ENCODE measurements around the gene SMPD4. TPM values are rescaled to one million over a fixed set of nuclear protein-coding genes. Genes with fewer than 3 reads are reported as not detected.
"Not testable (repeated sequence)": the region's sequence is repeated elsewhere in the genome, so short reads cannot be mapped to it uniquely, and the experiment has no call there.

SMPD4 gene
- total RNA-seq (2022) (140 and 141 TPM in 2 replicates), Bru-seq, nascent RNA (percentile 78 among the genes with signal in this experiment), BruChase-seq, experiment 1, labeled RNA remaining after a 2-hour chase (percentile 82 among the genes with signal in this experiment), BruChase-seq, experiment 2, labeled RNA remaining after a 6-hour chase (percentile 91 among the genes with signal in this experiment)
- long read RNA-seq, full-length matches to known transcripts: 130 of 225 reads
- long read RNA-seq, partial matches to known transcripts: 33 of 225 reads
- long read RNA-seq, other reads (novel, unspliced or antisense): 62 of 225 reads

GRCh38 chr2:130181325-130181879, at the start of gene SMPD4:
SMPD4 (minus strand) TSS chr2:130181602; CDS start chr2:130176592, 5,010 bp downstream.
- no peaks in the 10 kb centered on the region for H3K9me3 Mint-ChIP-seq (ENCODE audit: unreplicated experiment)
- Histone ChIP-seq H3K4me3 (ENCODE audit: low read depth, low read length) (peak within 1 kb of the TSS; percentile 100), H3K36me3 (ENCODE audit: control insufficient read depth, insufficient read depth, low read length) (peaks cover 2% of the 10 kb centered on the region; the same call in 1 of the 2 replicates), H3K4me1 (peaks cover 8% of the 10 kb centered on the region; the same call in 1 of the 2 replicates), H3K9me3 (no peaks in the 10 kb centered on the region), H3K27me3 (replicated peaks; ENCODE audit: control insufficient read depth, insufficient read depth, low read length) (no peaks in the 10 kb centered on the region)
- H3K36me3 Mint-ChIP-seq (ENCODE audit: insufficient read depth, unreplicated experiment): peaks cover 67% of the 10 kb centered on the region
- POLR2A ChIA-PET: interaction anchor here (0.6 to 1.6 kb wide), 2 partner anchors 59 to 161 kb away, joined by 4 to 16 read pairs; partner anchors contain the start of gene IMP4
- peaks cover 8% of the 10 kb centered on the region for H3K4me1 Mint-ChIP-seq (ENCODE audit: low read depth, unreplicated experiment)
- CTCF ChIA-PET: interaction anchor here (0.6 to 1.9 kb wide), 5 partner anchors 59 to 161 kb away, joined by 3 to 12 read pairs (median 5); partner anchors contain the start of gene IMP4
- no peak for TF ChIP-seq CTCF (IDR thresholded peaks at IDR 0.05; ENCODE audit: insufficient read depth in 1 of 2, low read depth in 1 of 2, low read length in 1 of 2, severe bottlenecking in 1 of 2, unreplicated experiment in 1 of 2)
- intact Hi-C loops (cut with micrococcal nuclease; ENCODE audit: unreplicated experiment): loop anchor here (1.0 to 2.0 kb wide), 2 partner anchors 25 to 59 kb away; no protein-coding TSS in a partner anchor
- H3K27ac Mint-ChIP-seq (ENCODE audit: unreplicated experiment): peak within 1 kb of the TSS; percentile 94
- no peaks in the 10 kb centered on the region for H3K27me3 Mint-ChIP-seq (ENCODE audit: insufficient read depth, unreplicated experiment)
- H3K4me3 Mint-ChIP-seq (ENCODE audit: unreplicated experiment): peak within 1 kb of the TSS; percentile 96
- no TSS peak for BruUV-seq (replicated peaks)
- DNase-seq: peak; percentile 98

GRCh38 chr2:130230907-130231306, 49.5 kb upstream of the SMPD4 start:
- H3K9me3 ChIP-seq; H3K27me3 Mint-ChIP-seq (ENCODE audit: insufficient read depth, unreplicated experiment); H3K4me1 ChIP-seq; H3K4me1 Mint-ChIP-seq (ENCODE audit: low read depth, unreplicated experiment); H3K27me3 ChIP-seq (replicated peaks; ENCODE audit: control insufficient read depth, insufficient read depth, low read length); H3K4me3 Mint-ChIP-seq (ENCODE audit: unreplicated experiment); DNase-seq; H3K36me3 ChIP-seq (ENCODE audit: control insufficient read depth, insufficient read depth, low read length); H3K36me3 Mint-ChIP-seq (ENCODE audit: insufficient read depth, unreplicated experiment); BruUV-seq (replicated peaks); intact Hi-C loops (cut with micrococcal nuclease; ENCODE audit: unreplicated experiment); H3K9me3 Mint-ChIP-seq (ENCODE audit: unreplicated experiment); CTCF ChIA-PET; POLR2A ChIA-PET; H3K27ac Mint-ChIP-seq (ENCODE audit: unreplicated experiment); H3K4me3 ChIP-seq (ENCODE audit: low read depth, low read length): not testable (repeated sequence)

- H3K4me3 Mint-ChIP-seq (ENCODE audit: unreplicated experiment); H3K9me3 ChIP-seq; H3K36me3 ChIP-seq (ENCODE audit: control insufficient read depth, insufficient read depth, low read length); BruUV-seq (replicated peaks); H3K27me3 Mint-ChIP-seq (ENCODE audit: insufficient read depth, unreplicated experiment); H3K27me3 ChIP-seq (replicated peaks; ENCODE audit: control insufficient read depth, insufficient read depth, low read length); DNase-seq; CTCF ChIA-PET; POLR2A ChIA-PET; H3K27ac Mint-ChIP-seq (ENCODE audit: unreplicated experiment); intact Hi-C loops (cut with micrococcal nuclease; ENCODE audit: unreplicated experiment); H3K36me3 Mint-ChIP-seq (ENCODE audit: insufficient read depth, unreplicated experiment); H3K4me1 Mint-ChIP-seq (ENCODE audit: low read depth, unreplicated experiment); H3K4me3 ChIP-seq (ENCODE audit: low read depth, low read length); H3K9me3 Mint-ChIP-seq (ENCODE audit: unreplicated experiment); H3K4me1 ChIP-seq: not testable (repeated sequence)
Observed at GRCh38 chr2:130230376-130230775, 49.0 kb upstream of the SMPD4 start.

- CTCF ChIA-PET; H3K36me3 ChIP-seq (ENCODE audit: control insufficient read depth, insufficient read depth, low read length); BruUV-seq (replicated peaks); intact Hi-C loops (cut with micrococcal nuclease; ENCODE audit: unreplicated experiment); H3K27ac Mint-ChIP-seq (ENCODE audit: unreplicated experiment); H3K9me3 Mint-ChIP-seq (ENCODE audit: unreplicated experiment); DNase-seq; H3K36me3 Mint-ChIP-seq (ENCODE audit: insufficient read depth, unreplicated experiment); H3K4me1 ChIP-seq; H3K27me3 Mint-ChIP-seq (ENCODE audit: insufficient read depth, unreplicated experiment); POLR2A ChIA-PET; H3K4me3 ChIP-seq (ENCODE audit: low read depth, low read length); H3K9me3 ChIP-seq; H3K27me3 ChIP-seq (replicated peaks; ENCODE audit: control insufficient read depth, insufficient read depth, low read length); H3K4me1 Mint-ChIP-seq (ENCODE audit: low read depth, unreplicated experiment); H3K4me3 Mint-ChIP-seq (ENCODE audit: unreplicated experiment): not testable (repeated sequence)
Observed at GRCh38 chr2:130229161-130229510, 47.7 kb upstream of the SMPD4 start.

- H3K4me3 ChIP-seq (ENCODE audit: low read depth, low read length); intact Hi-C loops (cut with micrococcal nuclease; ENCODE audit: unreplicated experiment); POLR2A ChIA-PET: not testable (repeated sequence)
Observed at GRCh38 chr2:130228467-130229160, 47.2 kb upstream of the SMPD4 start.

GRCh38 chr2:130228005-130228404, 46.6 kb upstream of the SMPD4 start:
- H3K27ac Mint-ChIP-seq (ENCODE audit: unreplicated experiment); H3K36me3 ChIP-seq (ENCODE audit: control insufficient read depth, insufficient read depth, low read length); DNase-seq; BruUV-seq (replicated peaks); POLR2A ChIA-PET; H3K9me3 ChIP-seq; H3K4me3 Mint-ChIP-seq (ENCODE audit: unreplicated experiment); H3K27me3 ChIP-seq (replicated peaks; ENCODE audit: control insufficient read depth, insufficient read depth, low read length); H3K4me1 Mint-ChIP-seq (ENCODE audit: low read depth, unreplicated experiment); H3K27me3 Mint-ChIP-seq (ENCODE audit: insufficient read depth, unreplicated experiment); H3K36me3 Mint-ChIP-seq (ENCODE audit: insufficient read depth, unreplicated experiment); CTCF ChIA-PET; H3K4me3 ChIP-seq (ENCODE audit: low read depth, low read length); H3K4me1 ChIP-seq; intact Hi-C loops (cut with micrococcal nuclease; ENCODE audit: unreplicated experiment); H3K9me3 Mint-ChIP-seq (ENCODE audit: unreplicated experiment): not testable (repeated sequence)

More at GRCh38 chr2:130228467-130229160, 47.2 kb upstream of the SMPD4 start:
- H3K9me3 Mint-ChIP-seq (ENCODE audit: unreplicated experiment); CTCF ChIA-PET; H3K4me1 ChIP-seq; H3K27ac Mint-ChIP-seq (ENCODE audit: unreplicated experiment); H3K9me3 ChIP-seq; H3K36me3 ChIP-seq (ENCODE audit: control insufficient read depth, insufficient read depth, low read length); DNase-seq; H3K36me3 Mint-ChIP-seq (ENCODE audit: insufficient read depth, unreplicated experiment); H3K27me3 Mint-ChIP-seq (ENCODE audit: insufficient read depth, unreplicated experiment); H3K4me3 Mint-ChIP-seq (ENCODE audit: unreplicated experiment); H3K27me3 ChIP-seq (replicated peaks; ENCODE audit: control insufficient read depth, insufficient read depth, low read length); BruUV-seq (replicated peaks); H3K4me1 Mint-ChIP-seq (ENCODE audit: low read depth, unreplicated experiment): not testable (repeated sequence)
